Measurements from ENCODE around the gene BBC3. TPM values are rescaled to one million over a fixed set of nuclear protein-coding genes. Genes with fewer than 3 reads are reported as not detected.

BBC3 gene
- total RNA-seq, 1 donor from 2014 or later = 4.7 TPM

DNA sequence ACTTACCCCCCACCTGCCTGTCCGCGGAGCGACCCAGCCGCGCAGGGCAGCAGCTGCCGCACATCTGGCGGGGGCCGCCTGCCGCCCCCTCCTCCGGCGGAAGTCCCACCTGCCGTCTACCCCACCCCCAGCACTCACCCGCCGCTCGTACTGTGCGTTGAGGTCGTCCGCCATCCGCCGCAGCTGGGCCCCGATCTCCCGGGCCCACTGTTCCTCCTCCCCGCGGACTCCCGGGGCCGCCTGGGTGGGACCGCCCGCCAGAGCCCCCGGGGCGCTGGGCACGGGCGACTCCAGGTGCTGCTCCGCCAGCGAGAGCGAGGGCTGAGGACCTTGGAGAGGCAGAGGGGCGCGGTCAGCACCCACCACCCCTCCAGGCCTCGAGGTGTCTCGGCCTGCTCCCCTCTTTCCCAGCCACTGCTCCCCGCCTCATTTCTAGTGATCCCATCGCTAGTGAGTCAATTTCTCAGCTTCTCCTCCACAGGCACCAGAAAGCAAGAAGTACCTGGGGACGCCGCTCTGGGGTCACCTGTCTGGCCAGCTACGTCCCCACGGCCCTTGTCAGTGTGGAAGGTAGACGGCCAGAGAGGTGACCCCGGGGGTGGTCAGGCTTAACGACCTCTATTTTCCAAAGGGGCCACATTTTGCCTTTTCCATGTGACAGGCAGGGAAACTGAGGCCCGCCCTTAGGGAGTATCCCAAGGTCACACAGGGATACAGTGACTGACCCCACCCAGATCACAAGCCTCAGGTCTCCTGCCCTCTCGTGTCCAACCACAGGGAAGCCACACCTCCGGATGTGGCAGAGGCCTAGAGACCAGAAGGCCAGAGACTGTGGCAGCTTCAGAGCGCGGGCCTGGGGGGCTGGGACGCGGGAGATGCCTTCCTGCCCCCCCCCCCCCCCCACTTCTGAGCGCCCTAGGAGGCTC lies 4.3 kb downstream of the BBC3 start:
- Histone ChIP-seq H3K4me3 (peak overlapping the region; percentile 57 to 95), H3K27ac (peak overlapping the region; percentile 100), H3K36me3 (peaks cover 0 to 8% of the 10 kb centered on the region in 2 donors), H3K4me1 (peaks cover 52% of the 10 kb centered on the region), H3K9me3 (no peaks in the 10 kb centered on the region), H3K27me3 (no peaks in the 10 kb centered on the region)
- intact Hi-C loops (cut with DNase I) = no loop called here
- DNase-seq (ENCODE audit: extremely low spot score in 2 of 2) = no peak
- TF ChIP-seq POLR2AphosphoS5 (IDR thresholded peaks at IDR 0.05; ENCODE audit: insufficient read depth in 1 of 2, low read depth in 1 of 2) = peak; percentile 73 to 84
- TF ChIP-seq POLR2A (IDR thresholded peaks at IDR 0.05) = peak in 1 of 2 donors; percentile 41
- TF ChIP-seq, protein P1, sequence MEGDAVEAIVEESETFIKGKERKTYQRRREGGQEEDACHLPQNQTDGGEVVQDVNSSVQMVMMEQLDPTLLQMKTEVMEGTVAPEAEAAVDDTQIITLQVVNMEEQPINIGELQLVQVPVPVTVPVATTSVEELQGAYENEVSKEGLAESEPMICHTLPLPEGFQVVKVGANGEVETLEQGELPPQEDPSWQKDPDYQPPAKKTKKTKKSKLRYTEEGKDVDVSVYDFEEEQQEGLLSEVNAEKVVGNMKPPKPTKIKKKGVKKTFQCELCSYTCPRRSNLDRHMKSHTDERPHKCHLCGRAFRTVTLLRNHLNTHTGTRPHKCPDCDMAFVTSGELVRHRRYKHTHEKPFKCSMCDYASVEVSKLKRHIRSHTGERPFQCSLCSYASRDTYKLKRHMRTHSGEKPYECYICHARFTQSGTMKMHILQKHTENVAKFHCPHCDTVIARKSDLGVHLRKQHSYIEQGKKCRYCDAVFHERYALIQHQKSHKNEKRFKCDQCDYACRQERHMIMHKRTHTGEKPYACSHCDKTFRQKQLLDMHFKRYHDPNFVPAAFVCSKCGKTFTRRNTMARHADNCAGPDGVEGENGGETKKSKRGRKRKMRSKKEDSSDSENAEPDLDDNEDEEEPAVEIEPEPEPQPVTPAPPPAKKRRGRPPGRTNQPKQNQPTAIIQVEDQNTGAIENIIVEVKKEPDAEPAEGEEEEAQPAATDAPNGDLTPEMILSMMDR (IDR thresholded peaks at IDR 0.05) = no peak

DNA sequence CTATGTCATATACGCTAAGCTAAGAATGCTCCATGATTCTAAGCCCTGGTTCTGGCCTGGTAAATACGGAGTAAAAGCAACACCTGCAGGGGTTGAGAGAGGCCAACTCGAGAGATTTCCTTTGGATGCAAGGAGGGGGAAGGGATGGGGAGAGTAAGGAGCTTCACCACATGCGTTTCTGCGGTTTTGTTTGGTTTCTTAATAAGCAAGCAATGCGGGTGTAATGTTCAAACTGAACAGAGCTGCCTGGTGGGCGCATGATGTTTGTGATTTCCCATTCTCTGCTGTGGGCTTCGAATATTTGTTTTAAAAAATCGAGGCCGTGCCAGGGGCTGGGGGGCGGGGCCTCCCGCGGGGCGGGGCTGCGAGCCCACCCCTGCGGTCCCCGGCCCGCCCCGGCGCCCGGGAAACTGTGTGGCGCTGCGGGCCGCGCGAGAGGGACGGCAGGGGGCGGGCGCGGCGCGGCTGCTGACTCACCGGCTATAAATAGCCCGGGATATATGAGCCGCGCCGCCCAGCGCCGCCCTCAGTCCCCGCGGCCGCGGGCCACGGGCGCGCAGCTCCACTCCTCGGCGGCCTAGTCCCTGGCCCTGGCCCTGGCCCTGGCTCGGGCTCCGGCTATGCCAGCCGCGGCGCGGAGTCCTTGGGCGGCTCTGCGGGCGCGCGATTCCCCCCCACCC lies 5.1 kb downstream of the BBC3 start:
- no peaks in the 10 kb centered on the region for H3K27me3 ChIP-seq
- peak; percentile 31 to 100 for TF ChIP-seq POLR2A (IDR thresholded peaks at IDR 0.05)
- TF ChIP-seq POLR2AphosphoS5 (IDR thresholded peaks at IDR 0.05; ENCODE audit: insufficient read depth in 1 of 2, low read depth in 1 of 2) = peak in 1 of 2 donors; percentile 63
- TF ChIP-seq, protein P1 (IDR thresholded peaks at IDR 0.05) = peak in 1 of 3 experiments; percentile 15
- no peak for DNase-seq (ENCODE audit: extremely low spot score in 2 of 2)
- intact Hi-C loops (cut with DNase I) = no loop called here
- H3K36me3 ChIP-seq = peaks cover 0 to 16% of the 10 kb centered on the region in 2 donors
- no peaks in the 10 kb centered on the region for H3K9me3 ChIP-seq
- H3K4me3 ChIP-seq = peak overlapping the region; percentile 57 to 95
- peaks cover 47% of the 10 kb centered on the region for H3K4me1 ChIP-seq
- H3K27ac ChIP-seq = peak overlapping the region; percentile 100

DNA sequence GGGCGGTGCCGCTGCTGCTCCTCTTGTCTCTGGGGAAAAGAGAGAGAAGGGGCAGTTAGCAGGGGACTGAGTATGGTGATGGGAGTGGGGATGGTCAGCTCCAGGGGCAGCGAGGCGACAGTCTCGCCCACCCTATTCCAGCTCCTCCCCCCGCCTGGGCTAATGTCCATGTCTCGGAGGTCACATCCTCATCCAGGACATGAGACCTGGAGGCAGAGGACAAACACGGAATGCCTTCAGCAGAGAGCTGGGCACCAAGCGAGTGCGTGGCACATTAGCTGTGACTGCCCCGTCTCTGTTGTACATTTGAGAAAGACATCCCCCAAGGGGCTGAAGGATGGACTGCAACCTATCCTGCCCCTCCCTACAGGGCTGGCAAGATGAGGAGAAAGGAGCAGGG lies 9.1 kb downstream of the BBC3 start:
- no peak for DNase-seq (ENCODE audit: extremely low spot score in 2 of 2)
- TF ChIP-seq POLR2A (IDR thresholded peaks at IDR 0.05) = no peak
- no peak for TF ChIP-seq POLR2AphosphoS5 (IDR thresholded peaks at IDR 0.05; ENCODE audit: insufficient read depth in 1 of 2, low read depth in 1 of 2)
- TF ChIP-seq, protein P1 (IDR thresholded peaks at IDR 0.05) = no peak
- intact Hi-C loops (cut with DNase I) = no loop called here
- peaks cover 0 to 21% of the 10 kb centered on the region in 2 donors for H3K36me3 ChIP-seq
- H3K4me3 ChIP-seq = no peak overlapping the region
- peaks cover 16% of the 10 kb centered on the region for H3K4me1 ChIP-seq
- no peaks in the 10 kb centered on the region for H3K9me3 ChIP-seq
- H3K27me3 ChIP-seq = no peaks in the 10 kb centered on the region
- no peak overlapping the region for H3K27ac ChIP-seq

DNA sequence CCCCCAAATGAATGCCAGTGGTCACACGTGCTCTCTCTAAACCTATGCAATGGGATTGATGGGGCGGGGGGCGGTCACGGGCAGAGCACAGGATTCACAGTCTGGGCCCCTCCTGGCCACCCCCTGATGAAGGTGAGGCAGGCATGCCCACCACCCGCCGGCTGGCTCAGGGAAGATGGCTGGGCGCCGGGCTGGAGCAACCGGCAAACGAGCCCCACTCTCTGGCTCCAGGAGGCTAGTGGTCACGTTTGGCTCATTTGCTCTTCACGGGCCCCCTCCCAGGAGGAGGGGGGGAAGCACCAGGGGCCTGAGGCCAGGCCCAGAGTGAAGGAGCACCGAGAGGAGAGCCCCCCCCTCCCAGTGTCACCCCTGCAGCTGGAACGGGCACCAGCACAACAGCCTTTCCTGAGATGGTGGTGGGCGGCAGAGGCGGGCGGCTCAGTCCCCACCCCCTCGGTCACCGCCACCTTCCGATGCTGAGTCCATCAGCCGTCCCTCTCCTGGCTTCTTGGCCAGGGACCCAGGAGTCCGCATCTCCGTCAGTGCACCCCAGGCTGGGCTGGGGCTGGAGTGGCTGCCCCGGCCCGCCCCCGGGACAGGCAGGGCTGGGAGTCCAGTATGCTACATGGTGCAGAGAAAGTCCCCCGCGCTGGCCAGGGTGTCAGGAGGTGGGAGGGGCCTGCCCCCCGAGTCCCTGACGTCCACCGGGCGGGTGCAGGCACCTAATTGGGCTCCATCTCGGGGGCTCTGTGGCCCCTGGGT lies 9.7 kb downstream of the BBC3 start:
- Histone ChIP-seq H3K27ac (no peak overlapping the region), H3K9me3 (no peaks in the 10 kb centered on the region), H3K27me3 (no peaks in the 10 kb centered on the region), H3K4me3 (no peak overlapping the region), H3K36me3 (peaks cover 0 to 21% of the 10 kb centered on the region in 2 donors), H3K4me1 (peaks cover 10% of the 10 kb centered on the region)
- no peak for DNase-seq (ENCODE audit: extremely low spot score in 2 of 2)
- intact Hi-C loops (cut with DNase I) = no loop called here
- TF ChIP-seq POLR2A (IDR thresholded peaks at IDR 0.05) = no peak
- TF ChIP-seq, protein P1 (IDR thresholded peaks at IDR 0.05) = no peak

Measured in vagina (tissue), 2 donors.